Endothelial cell of umbilical vein (primary cell): ENCODE data around the gene CDK11B. TPM values are rescaled to one million over a fixed set of nuclear protein-coding genes. Genes with fewer than 3 reads are reported as not detected.
A peak's percentile ranks its signal among the peaks of the same experiment; 100 is the strongest.

ENCODE experiments used
- BruUV-seq: library from RNA; stranded (reverse); fragments of 400-500 nt; replicated peaks from 2 replicates; lab custom pipeline; 2021; lab: Mats Ljungman, UMichigan
- CTCF ChIA-PET: fragments of 300-600, 350-600 bp; sonication (Branson Sonifier 250); formaldehyde crosslinking; loops from one replicate; lab custom pipeline; 2021; ENCODE audit warnings: antibody characterized with exemption, inconsistent platforms; lab: Charles Lee
- POLR2A ChIA-PET: fragments of 300-600, 350-600 bp; sonication (Branson Sonifier 250); formaldehyde crosslinking; loops from one replicate; lab custom pipeline; 2021; ENCODE audit warnings: antibody characterized with exemption, inconsistent platforms; lab: Charles Lee
- DNase-seq: peaks from one replicate; pipeline ENCODE4 v3.0.0-alpha.2; 2011; ENCODE audit warnings: low read depth, low spot score
- FAIRE-seq: peaks from 2 replicates; lab custom pipeline; 2011; peaks lifted over from hg19 to GRCh38; lab: Jason Lieb, UNC
- H2AFZ ChIP-seq: 2 replicates; pipeline ENCODE4 v1.6.0; 2012; ENCODE audit warnings: low read depth, low read length, control low read depth, inconsistent platforms
- H3K27ac ChIP-seq: 2 replicates; pipeline ENCODE4 v1.5.1; 2011; ENCODE audit warnings: low read depth, mild to moderate bottlenecking, control low read depth, low read length, moderate library complexity; ENCODE audit not compliant: insufficient read depth
- H3K27me3 ChIP-seq, 2 experiments: 2 replicates each; pipeline versions ENCODE4 v1.6.0 to v1.6.1; 2011; ENCODE audit warnings: low read length in 2 of 2, mixed read lengths in 1 of 2; ENCODE audit not compliant: control insufficient read depth in 2 of 2, insufficient read depth in 2 of 2
- H3K36me3 ChIP-seq, 2 experiments: 2 replicates in 1 of 2; 3 replicates in 1 of 2; pipeline ENCODE4 v1.5.1; 2011; ENCODE audit warnings: low read length in 2 of 2, mild to moderate bottlenecking in 1 of 2, moderate library complexity in 1 of 2; ENCODE audit not compliant: control insufficient read depth in 2 of 2, insufficient read depth in 2 of 2; ENCODE audit errors: extremely low read depth in 1 of 2
- H3K4me1 ChIP-seq: 3 replicates; pipeline ENCODE4 v1.5.1; 2011; ENCODE audit warnings: mild to moderate bottlenecking, low read length; ENCODE audit not compliant: control insufficient read depth, insufficient read depth; ENCODE audit errors: extremely low read depth
- H3K4me2 ChIP-seq: 2 replicates; pipeline ENCODE4 v1.6.1; 2011; ENCODE audit warnings: low read length, control low read depth, mixed read lengths; ENCODE audit not compliant: insufficient read depth
- H3K4me3 ChIP-seq, 3 experiments: fragments of 200-600 bp in 1 of 3; sonication (generic), shearing (Covaris generic) in 1 of 3; replicated peaks in 1 of 3; 2 replicates each; pipeline ENCODE4 v1.5.1; 2011 to 2016; ENCODE audit warnings: control low read depth in 3 of 3, low read length in 3 of 3, mild to moderate bottlenecking in 2 of 3, inconsistent platforms in 1 of 3, low read depth in 1 of 3, moderate library complexity in 1 of 3; ENCODE audit not compliant: insufficient read depth in 1 of 3
- H3K79me2 ChIP-seq: 2 replicates; pipeline ENCODE4 v1.6.0; 2012; ENCODE audit warnings: low read length, inconsistent platforms; ENCODE audit not compliant: control insufficient read depth, insufficient read depth
- H3K9ac ChIP-seq: replicated peaks from 2 replicates; pipeline ENCODE3; 2011; ENCODE audit warnings: low read length, control low read depth; ENCODE audit not compliant: insufficient read depth; ENCODE audit errors: extremely low read depth
- H3K9me1 ChIP-seq: replicated peaks from 3 replicates; pipeline ENCODE4 v1.6.0; 2011; ENCODE audit warnings: mild to moderate bottlenecking, low read length; ENCODE audit not compliant: control insufficient read depth, insufficient read depth; ENCODE audit errors: extremely low read depth
- H3K9me3 ChIP-seq: replicated peaks from 2 replicates; pipeline ENCODE4 v1.5.1; 2012; ENCODE audit warnings: low read length, inconsistent platforms; ENCODE audit not compliant: control insufficient read depth, insufficient read depth
- H4K20me1 ChIP-seq: replicated peaks from 2 replicates; pipeline ENCODE3; 2011; ENCODE audit warnings: mild to moderate bottlenecking, low read length; ENCODE audit not compliant: control insufficient read depth, insufficient read depth; ENCODE audit errors: extremely low read depth
- EZH2 ChIP-seq: IDR thresholded peaks from 2 replicates; pipeline ENCODE4 v1.6.1; 2012; ENCODE audit warnings: borderline replicate concordance, low read depth, mild to moderate bottlenecking, moderate library complexity, low read length, inconsistent platforms; ENCODE audit not compliant: severe bottlenecking
- JUN ChIP-seq: IDR thresholded peaks from 2 replicates; pipeline ENCODE4 v1.6.1; 2011; ENCODE audit warnings: borderline replicate concordance, low read depth; ENCODE audit not compliant: insufficient read length, insufficient read depth
- POLR2A ChIP-seq: IDR thresholded peaks from 2 replicates; pipeline ENCODE4 v1.6.1; 2012; ENCODE audit warnings: low read depth, mild to moderate bottlenecking, control low read depth, low read length
- dilution Hi-C: fragments of 300-500 bp; cut with MboI; formaldehyde crosslinking; loops from one replicate; pipeline ENCODE4 v1.15.0; 2019; ENCODE audit warnings: low sequenced_read_pairs; ENCODE audit not compliant: extremely low pct_ligation_motif_present
- intact Hi-C: fragments of 100-400 bp; cut with micrococcal nuclease; formaldehyde crosslinking; loops from one replicate; pipeline ENCODE4 v1.10.0; 2022
- polyA plus RNA-seq, 4 experiments: library from polyadenylated mRNA; depleted of rRNA in 3 of 4; stranded (reverse) in 3 of 4; unstranded in 1 of 4; fragments of >200 nt; gene quantifications; 2 replicates each; pipeline versions ENCODE4 v1.2.1 to v1.2.3, GENCODE V29; 2011 to 2012; ENCODE audit warnings: missing spikeins in 1 of 4
- total RNA-seq: library from RNA; stranded (reverse); gene quantifications from 2 replicates; pipeline ENCODE4 v1.2.3, GENCODE V29; 2021
- TF ChIP-seq, protein P1 (sequence below), 2 donors: IDR thresholded peaks; 1 replicate in 1 of 2; 2 replicates in 1 of 2; pipeline ENCODE4 v1.5.1; 2011; ENCODE audit warnings: low read length in 2 of 2, mild to moderate bottlenecking in 2 of 2, moderate library complexity in 2 of 2, control low read depth in 1 of 2, inconsistent platforms in 1 of 2, low read depth in 1 of 2; ENCODE audit not compliant: insufficient read depth in 1 of 2; ENCODE audit errors: extremely low read depth in 1 of 2
- TF ChIP-seq, protein P2 (sequence below): IDR thresholded peaks from 2 replicates; pipeline ENCODE4 v1.6.1; 2011; ENCODE audit not compliant: insufficient read depth, insufficient read length

The CDK11B gene
- total and polyA plus RNA-seq, 2 donors (not counting 3 experiments of a cell fraction or from before 2014, with no cell fraction given): 16.4 to 32.0 TPM

DNA sequence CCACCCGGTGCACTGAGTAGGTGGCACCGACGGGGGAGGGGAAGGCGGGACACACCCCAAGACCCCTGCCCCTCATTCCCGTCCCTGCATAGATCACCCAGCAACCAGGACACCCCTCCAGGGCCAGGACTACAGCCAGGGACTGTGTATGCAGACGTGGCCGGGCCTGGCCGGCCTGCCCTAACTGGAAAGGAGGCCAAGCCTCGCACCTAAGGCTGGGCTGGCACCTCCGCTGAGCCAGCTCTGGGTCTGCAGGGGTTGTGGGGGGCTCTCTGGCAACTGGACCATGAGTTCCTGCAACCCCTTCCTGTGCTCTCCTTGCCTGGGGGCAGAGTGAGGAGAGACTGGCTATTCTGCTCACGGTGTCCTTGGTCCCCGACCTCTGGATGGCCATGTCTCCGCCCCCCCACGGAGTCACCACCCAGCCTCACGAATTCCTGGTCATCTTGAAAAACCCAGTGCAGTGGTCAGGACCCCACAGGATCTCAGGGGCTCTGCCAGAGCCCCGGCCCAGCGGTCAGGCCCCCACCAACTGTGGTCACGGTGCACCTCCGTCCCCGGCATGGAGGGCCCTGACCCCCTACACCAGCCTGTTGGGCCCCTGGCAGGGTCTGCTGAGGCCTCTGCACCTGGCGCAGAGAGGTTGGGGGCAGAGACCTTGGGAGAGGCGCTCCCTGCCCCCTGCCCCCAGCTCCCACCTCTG is 57.8 kb downstream of the CDK11B start:
- Histone ChIP-seq H3K4me2 (no peak overlapping the region), H3K9me1 (no peaks in the 10 kb centered on the region), H3K79me2 (no peaks in the 10 kb centered on the region), H2AFZ (no peak overlapping the region), H3K9me3 (no peaks in the 10 kb centered on the region), H4K20me1 (no peaks in the 10 kb centered on the region), H3K9ac (no peak overlapping the region), H3K36me3 (no peaks in the 10 kb centered on the region), H3K4me3 (no peak overlapping the region), H3K27ac (no peak overlapping the region), H3K27me3 (peaks cover 17 to 30% of the 10 kb centered on the region in 2 experiments), H3K4me1 (no peaks in the 10 kb centered on the region)
- TF ChIP-seq JUN (no peak), EZH2 (no peak)
- BruUV-seq: no TSS peak
- dilution Hi-C loops (no loop called here), intact Hi-C loops (no loop called here)
- no peak for DNase-seq
- ChIA-PET POLR2A (no interaction called here), CTCF (interaction anchor here (0.7 kb wide), 1 partner anchor 29 kb away, joined by 3 read pairs; no protein-coding TSS in a partner anchor)
- no peak for FAIRE-seq

- dilution Hi-C loops (no loop called here), intact Hi-C loops (no loop called here)
- ChIA-PET POLR2A (no interaction called here), CTCF (no interaction called here)
- Histone ChIP-seq H3K4me3 (no peak within 1 kb of the TSS), H3K27ac (no peak within 1 kb of the TSS), H3K36me3 (no peaks in the 10 kb centered on the region), H3K4me1 (no peaks in the 10 kb centered on the region), H3K27me3 (peaks cover 18 to 31% of the 10 kb centered on the region in 2 experiments), H3K9me3 (no peaks in the 10 kb centered on the region), H3K9ac (no peak within 1 kb of the TSS), H3K4me2 (no peak within 1 kb of the TSS), H2AFZ (peak within 1 kb of the TSS; percentile 63), H3K79me2 (no peaks in the 10 kb centered on the region), H3K9me1 (no peaks in the 10 kb centered on the region), H4K20me1 (no peaks in the 10 kb centered on the region)
- TF ChIP-seq, protein P1, sequence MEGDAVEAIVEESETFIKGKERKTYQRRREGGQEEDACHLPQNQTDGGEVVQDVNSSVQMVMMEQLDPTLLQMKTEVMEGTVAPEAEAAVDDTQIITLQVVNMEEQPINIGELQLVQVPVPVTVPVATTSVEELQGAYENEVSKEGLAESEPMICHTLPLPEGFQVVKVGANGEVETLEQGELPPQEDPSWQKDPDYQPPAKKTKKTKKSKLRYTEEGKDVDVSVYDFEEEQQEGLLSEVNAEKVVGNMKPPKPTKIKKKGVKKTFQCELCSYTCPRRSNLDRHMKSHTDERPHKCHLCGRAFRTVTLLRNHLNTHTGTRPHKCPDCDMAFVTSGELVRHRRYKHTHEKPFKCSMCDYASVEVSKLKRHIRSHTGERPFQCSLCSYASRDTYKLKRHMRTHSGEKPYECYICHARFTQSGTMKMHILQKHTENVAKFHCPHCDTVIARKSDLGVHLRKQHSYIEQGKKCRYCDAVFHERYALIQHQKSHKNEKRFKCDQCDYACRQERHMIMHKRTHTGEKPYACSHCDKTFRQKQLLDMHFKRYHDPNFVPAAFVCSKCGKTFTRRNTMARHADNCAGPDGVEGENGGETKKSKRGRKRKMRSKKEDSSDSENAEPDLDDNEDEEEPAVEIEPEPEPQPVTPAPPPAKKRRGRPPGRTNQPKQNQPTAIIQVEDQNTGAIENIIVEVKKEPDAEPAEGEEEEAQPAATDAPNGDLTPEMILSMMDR (IDR thresholded peaks at IDR 0.05; ENCODE audit: extremely low read depth in 1 of 2, insufficient read depth in 1 of 2, low read depth in 1 of 2, low read length in 2 of 2): no peak
- TF ChIP-seq, protein P2, sequence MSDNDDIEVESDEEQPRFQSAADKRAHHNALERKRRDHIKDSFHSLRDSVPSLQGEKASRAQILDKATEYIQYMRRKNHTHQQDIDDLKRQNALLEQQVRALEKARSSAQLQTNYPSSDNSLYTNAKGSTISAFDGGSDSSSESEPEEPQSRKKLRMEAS: no peak
- TF ChIP-seq EZH2 (peak; percentile 57), POLR2A (no peak)
- no TSS peak for BruUV-seq
- FAIRE-seq: no peak
- DNase-seq: no peak
Measured at GRCh38 chr1:1599935-1600860, 58.6 kb downstream of the CDK11B start, which contains the start of gene FNDC10. Gene FNDC10 (minus strand): TSS chr1:1600135. CDS start chr1:1600015, 120 bp downstream.
